ENCODE data around the gene HSPBP1. TPM values are rescaled to one million over a fixed set of nuclear protein-coding genes. Genes with fewer than 3 reads are reported as not detected.

HSPBP1 gene
- total and polyA plus RNA-seq, 2 of the 13 experiments (the other 11 are each of a cell fraction or from before 2014, with no cell fraction given) = 22.3 to 33.7 TPM

GRCh38 chr19:55256562-55257460 is 23.1 kb downstream of the HSPBP1 start (continued):
- peak; percentile 74 for TF ChIP-seq ARID5B (CRISPR knock-in tag; IDR thresholded peaks at IDR 0.05)
- TF ChIP-seq ZNF83 (CRISPR knock-in tag; IDR thresholded peaks at IDR 0.05; ENCODE audit: borderline replicate concordance) = no peak
- no peak for TF ChIP-seq PTBP1 (IDR thresholded peaks at IDR 0.05; ENCODE audit: low read depth, low read length, poor library complexity, severe bottlenecking)
- no peak for TF ChIP-seq YEATS2 (CRISPR knock-in tag; IDR thresholded peaks at IDR 0.05; ENCODE audit: borderline replicate concordance)
- TF ChIP-seq ZNF777 (CRISPR knock-in tag; IDR thresholded peaks at IDR 0.05) = no peak
- no peak; the same call in 1 of the 2 replicates for TF ChIP-seq NCOR1 (IDR thresholded peaks at IDR 0.05; ENCODE audit: borderline replicate concordance, low read length)
- 0 out of 2 replicates have a peak, but pooled peaks have one; percentile 54 for TF ChIP-seq PHF21A (CRISPR knock-in tag; IDR thresholded peaks at IDR 0.05)
- TF ChIP-seq, protein P1, sequence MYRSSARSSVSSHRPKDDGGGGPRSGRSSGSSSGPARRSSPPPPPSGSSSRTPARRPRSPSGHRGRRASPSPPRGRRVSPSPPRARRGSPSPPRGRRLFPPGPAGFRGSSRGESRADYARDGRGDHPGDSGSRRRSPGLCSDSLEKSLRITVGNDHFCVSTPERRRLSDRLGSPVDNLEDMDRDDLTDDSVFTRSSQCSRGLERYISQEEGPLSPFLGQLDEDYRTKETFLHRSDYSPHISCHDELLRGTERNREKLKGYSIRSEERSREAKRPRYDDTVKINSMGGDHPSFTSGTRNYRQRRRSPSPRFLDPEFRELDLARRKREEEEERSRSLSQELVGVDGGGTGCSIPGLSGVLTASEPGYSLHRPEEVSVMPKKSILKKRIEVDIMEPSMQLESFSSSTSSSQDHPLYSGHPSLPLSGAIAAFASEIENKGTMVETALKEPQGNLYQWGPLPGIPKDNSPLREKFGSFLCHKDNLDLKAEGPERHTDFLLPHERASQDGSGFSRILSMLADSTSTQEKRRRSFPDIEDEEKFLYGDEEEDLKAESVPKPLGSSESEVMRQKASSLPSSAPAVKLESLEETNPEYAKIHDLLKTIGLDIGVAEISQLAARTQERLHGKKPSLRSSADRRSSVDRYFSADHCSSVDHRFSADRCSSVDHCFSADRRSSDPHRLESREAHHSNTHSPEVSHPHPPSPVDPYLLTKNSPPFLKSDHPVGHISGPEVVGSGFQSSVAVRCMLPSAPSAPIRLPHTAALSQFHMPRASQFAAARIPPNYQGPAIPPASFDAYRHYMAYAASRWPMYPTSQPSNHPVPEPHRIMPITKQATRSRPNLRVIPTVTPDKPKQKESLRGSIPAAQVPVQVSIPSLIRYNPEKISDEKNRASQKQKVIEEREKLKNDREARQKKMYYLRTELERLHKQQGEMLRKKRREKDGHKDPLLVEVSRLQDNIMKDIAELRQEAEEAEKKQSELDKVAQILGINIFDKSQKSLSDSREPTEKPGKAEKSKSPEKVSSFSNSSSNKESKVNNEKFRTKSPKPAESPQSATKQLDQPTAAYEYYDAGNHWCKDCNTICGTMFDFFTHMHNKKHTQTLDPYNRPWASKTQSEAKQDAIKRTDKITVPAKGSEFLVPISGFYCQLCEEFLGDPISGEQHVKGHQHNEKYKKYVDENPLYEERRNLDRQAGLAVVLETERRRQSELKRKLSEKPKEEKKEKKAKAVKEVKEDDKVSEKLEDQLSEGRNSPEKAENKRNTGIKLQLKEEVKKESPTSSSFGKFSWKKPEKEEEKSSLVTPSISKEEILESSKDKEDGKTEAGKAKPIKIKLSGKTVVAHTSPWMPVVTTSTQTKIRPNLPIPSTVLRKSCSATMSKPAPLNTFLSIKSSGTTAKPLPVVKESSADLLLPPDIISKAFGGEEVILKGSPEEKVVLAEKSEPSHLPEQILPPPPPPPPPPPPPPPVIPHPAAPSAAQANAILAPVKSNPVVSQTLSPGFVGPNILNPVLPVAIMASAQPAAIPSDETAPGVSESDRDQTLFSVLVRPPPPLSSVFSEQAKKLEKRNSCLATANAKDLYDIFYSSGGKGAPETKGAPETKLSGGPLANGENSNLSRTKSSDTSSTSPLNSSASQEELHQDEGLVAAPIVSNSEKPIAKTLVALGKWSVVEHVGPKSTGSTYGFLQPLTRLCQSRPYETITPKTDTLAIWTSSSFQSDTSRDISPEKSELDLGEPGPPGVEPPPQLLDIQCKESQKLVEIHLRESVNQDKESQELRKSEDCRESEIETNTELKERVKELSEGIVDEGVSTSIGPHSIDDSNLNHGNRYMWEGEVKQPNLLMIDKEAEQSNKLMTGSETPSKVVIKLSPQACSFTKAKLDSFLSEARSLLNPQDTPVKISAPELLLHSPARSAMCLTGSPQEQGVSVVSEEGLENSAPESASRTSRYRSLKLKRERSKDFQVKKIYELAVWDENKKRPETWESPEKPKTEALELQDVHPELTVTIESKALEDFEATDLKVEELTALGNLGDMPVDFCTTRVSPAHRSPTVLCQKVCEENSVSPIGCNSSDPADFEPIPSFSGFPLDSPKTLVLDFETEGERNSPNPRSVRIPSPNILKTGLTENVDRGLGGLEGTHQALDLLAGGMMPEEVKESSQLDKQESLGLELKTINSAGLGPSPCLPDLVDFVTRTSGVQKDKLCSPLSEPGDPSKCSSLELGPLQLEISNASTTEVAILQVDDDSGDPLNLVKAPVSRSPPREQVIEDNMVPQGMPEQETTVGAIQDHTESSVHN (CRISPR knock-in tag; IDR thresholded peaks at IDR 0.05) = no peak
- no peak for TF ChIP-seq ZNF737 (CRISPR knock-in tag; IDR thresholded peaks at IDR 0.05; ENCODE audit: borderline replicate concordance)
- 0 out of 2 replicates have a peak, but pooled peaks have one; percentile 5 for TF ChIP-seq ZNF788 (CRISPR knock-in tag; IDR thresholded peaks at IDR 0.05; ENCODE audit: borderline replicate concordance)
- TF ChIP-seq ZNF691 (CRISPR knock-in tag; IDR thresholded peaks at IDR 0.05; ENCODE audit: borderline replicate concordance, low read depth) = peak; percentile 59; the same call in 1 of the 2 replicates
- TF ChIP-seq MLX (CRISPR knock-in tag; IDR thresholded peaks at IDR 0.05) = peak; percentile 78
- no peak for TF ChIP-seq ARNT (IDR thresholded peaks at IDR 0.05)
- no peak for TF ChIP-seq TP53 (CRISPR knock-in tag; conservative IDR thresholded peaks at IDR 0.05)

Measured in HepG2 (cell line).